Measurements from ENCODE around the gene HS3ST5. TPM values are rescaled to one million over a fixed set of nuclear protein-coding genes. Genes with fewer than 3 reads are reported as not detected.

Gene HS3ST5
- total and polyA plus RNA-seq, 4 donors: not detected

DNA sequence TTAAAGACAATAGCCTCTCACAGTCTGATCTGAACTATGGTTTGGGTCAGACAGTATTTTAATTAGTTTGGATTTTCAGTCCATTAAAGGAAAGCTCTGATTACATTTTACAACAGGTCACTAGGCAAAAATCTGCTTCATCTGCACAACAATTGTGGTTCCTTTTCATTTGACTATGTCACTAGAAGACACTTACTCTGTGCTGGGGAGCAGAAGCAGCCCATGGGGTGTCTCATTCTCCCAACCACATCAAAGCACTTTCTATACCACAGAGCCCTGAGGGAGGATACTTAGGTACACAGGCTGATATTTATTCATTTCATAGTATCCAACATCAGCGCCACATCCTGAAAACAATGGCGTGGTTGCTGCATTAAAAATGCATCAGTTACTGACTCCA lies 335.3 kb downstream of the HS3ST5 start:
- no peak overlapping the region for H3K27ac ChIP-seq (ENCODE audit: low read depth in 1 of 2, low read length in 2 of 2)
- H3K9me3 ChIP-seq (ENCODE audit: control insufficient read depth in 4 of 4, low read length in 3 of 4): peaks cover 0 to 2% (median 0%) of the 10 kb centered on the region in 4 donors
- peaks cover 0 to 2% (median 0%) of the 10 kb centered on the region in 4 donors for H3K27me3 ChIP-seq (ENCODE audit: control insufficient read depth in 4 of 4, insufficient read depth in 4 of 4, low read length in 3 of 4)
- H3K4me1 ChIP-seq (ENCODE audit: control insufficient read depth in 4 of 4, insufficient read depth in 4 of 4, low read length in 3 of 4): no peaks in the 10 kb centered on the region
- DNase-seq (ENCODE audit: low spot score): no peak
- no peak overlapping the region for H3K9ac ChIP-seq (ENCODE audit: low read depth in 1 of 2, low read length in 2 of 2)
- 88% methylated on average over 2 of the region's 2 CpGs for WGBS
- TF ChIP-seq RXRA (IDR thresholded peaks at IDR 0.05) (no peak), SP1 (IDR thresholded peaks at IDR 0.05) (no peak), FOXA2 (IDR thresholded peaks at IDR 0.05) (no peak), GABPA (IDR thresholded peaks at IDR 0.05 in 1 of 2, conservative IDR thresholded peaks at IDR 0.05 in 1 of 2) (no peak), TAF1 (conservative IDR thresholded peaks at IDR 0.05) (no peak), NR2F2 (IDR thresholded peaks at IDR 0.05) (no peak), EGR1 (IDR thresholded peaks at IDR 0.05; ENCODE audit: low read depth in 2 of 2) (no peak), FOXA1 (IDR thresholded peaks at IDR 0.05) (no peak), HNF4G (IDR thresholded peaks at IDR 0.05) (no peak), HNF4A (conservative IDR thresholded peaks at IDR 0.05) (no peak), JUND (IDR thresholded peaks at IDR 0.05) (no peak)
- TF ChIP-seq, protein P1, sequence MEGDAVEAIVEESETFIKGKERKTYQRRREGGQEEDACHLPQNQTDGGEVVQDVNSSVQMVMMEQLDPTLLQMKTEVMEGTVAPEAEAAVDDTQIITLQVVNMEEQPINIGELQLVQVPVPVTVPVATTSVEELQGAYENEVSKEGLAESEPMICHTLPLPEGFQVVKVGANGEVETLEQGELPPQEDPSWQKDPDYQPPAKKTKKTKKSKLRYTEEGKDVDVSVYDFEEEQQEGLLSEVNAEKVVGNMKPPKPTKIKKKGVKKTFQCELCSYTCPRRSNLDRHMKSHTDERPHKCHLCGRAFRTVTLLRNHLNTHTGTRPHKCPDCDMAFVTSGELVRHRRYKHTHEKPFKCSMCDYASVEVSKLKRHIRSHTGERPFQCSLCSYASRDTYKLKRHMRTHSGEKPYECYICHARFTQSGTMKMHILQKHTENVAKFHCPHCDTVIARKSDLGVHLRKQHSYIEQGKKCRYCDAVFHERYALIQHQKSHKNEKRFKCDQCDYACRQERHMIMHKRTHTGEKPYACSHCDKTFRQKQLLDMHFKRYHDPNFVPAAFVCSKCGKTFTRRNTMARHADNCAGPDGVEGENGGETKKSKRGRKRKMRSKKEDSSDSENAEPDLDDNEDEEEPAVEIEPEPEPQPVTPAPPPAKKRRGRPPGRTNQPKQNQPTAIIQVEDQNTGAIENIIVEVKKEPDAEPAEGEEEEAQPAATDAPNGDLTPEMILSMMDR (IDR thresholded peaks at IDR 0.05; ENCODE audit: low read depth, low read length, missing input control): no peak
- TF ChIP-seq, protein P2, sequence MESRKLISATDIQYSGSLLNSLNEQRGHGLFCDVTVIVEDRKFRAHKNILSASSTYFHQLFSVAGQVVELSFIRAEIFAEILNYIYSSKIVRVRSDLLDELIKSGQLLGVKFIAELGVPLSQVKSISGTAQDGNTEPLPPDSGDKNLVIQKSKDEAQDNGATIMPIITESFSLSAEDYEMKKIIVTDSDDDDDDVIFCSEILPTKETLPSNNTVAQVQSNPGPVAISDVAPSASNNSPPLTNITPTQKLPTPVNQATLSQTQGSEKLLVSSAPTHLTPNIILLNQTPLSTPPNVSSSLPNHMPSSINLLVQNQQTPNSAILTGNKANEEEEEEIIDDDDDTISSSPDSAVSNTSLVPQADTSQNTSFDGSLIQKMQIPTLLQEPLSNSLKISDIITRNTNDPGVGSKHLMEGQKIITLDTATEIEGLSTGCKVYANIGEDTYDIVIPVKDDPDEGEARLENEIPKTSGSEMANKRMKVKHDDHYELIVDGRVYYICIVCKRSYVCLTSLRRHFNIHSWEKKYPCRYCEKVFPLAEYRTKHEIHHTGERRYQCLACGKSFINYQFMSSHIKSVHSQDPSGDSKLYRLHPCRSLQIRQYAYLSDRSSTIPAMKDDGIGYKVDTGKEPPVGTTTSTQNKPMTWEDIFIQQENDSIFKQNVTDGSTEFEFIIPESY (IDR thresholded peaks at IDR 0.05): no peak
- TF ChIP-seq, protein P3, sequence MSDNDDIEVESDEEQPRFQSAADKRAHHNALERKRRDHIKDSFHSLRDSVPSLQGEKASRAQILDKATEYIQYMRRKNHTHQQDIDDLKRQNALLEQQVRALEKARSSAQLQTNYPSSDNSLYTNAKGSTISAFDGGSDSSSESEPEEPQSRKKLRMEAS (IDR thresholded peaks at IDR 0.05): no peak
- no peaks in the 10 kb centered on the region for H3K36me3 ChIP-seq (ENCODE audit: control insufficient read depth in 4 of 4, insufficient read depth in 3 of 4, low read depth in 1 of 4, low read length in 3 of 4)
- no peak overlapping the region for H3K4me3 ChIP-seq (ENCODE audit: low read depth in 1 of 3, low read length in 3 of 3)

Small RNA genes within 50 kb of the gene (small RNA-seq; reads per million reads assigned to genes)
- gene RNA5SP213: not detected
